NCI-H748 (cell line): ENCODE measurements around the gene SLC2A9.

ENCODE experiments used
- DNase-seq: peaks from one replicate; lab custom pipeline; 2025; ENCODE audit not compliant: unreplicated experiment; lab: John Stamatoyannopoulos, UW

Gene SLC2A9

GRCh38 chr4:10020871-10021652 is at the start of gene SLC2A9:
Gene SLC2A9 (minus strand): TSS chr4:10021497. CDS start chr4:10021429, 68 bp downstream.
- DNase-seq, result no peak

- no peak for DNase-seq
Observed at GRCh38 chr4:10069075-10069642, 47.9 kb upstream of the SLC2A9 start.

GRCh38 chr4:10066670-10067651 is 45.7 kb upstream of the SLC2A9 start:
- no peak for DNase-seq

- no peak for DNase-seq
Observed at GRCh38 chr4:10066206-10066605, 44.9 kb upstream of the SLC2A9 start.

DNA sequence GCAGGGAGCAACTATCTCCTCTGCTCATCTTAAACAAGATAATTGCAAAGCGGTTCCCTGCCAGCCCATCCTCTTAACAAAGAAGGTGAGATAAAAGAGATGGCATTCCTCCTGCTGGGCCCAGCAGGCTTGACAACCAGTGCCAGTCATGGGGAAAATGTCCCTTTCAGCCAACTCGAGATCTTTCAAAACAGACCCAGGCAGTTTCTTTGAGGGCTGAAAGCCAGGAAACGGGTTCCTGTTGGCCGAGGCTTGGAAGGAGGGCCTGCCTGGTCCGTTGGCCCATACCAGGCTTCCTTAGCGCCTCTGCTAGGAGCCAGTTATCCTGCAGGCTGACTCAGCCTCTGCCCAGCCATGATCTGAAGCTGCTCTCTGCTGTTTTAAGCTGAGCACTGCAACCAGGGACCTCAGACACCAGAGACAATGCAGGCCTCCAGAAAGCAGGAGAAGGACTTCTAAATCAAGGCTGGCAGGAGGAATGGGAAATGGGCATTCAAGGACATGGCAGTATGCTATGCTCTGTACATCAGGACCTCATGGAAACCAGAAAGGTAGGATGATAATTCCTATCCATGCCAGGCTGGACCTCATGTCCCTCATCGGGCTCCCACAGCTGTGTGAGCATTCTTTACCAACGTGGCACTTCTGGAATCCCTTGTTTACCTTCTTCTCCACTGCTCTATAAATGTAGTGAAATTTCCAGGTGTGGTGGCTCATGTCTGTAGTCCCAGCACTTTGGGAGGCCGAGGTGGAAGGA is 42.4 kb upstream of the SLC2A9 start:
- peak; percentile 52 for DNase-seq

GRCh38 chr4:10061650-10062415 is 40.5 kb upstream of the SLC2A9 start:
- DNase-seq, result no peak

GRCh38 chr4:10058371-10058770 is 37.1 kb upstream of the SLC2A9 start:
- no peak for DNase-seq

- DNase-seq, result no peak
Observed at GRCh38 chr4:10057023-10057395, 35.7 kb upstream of the SLC2A9 start.

DNA sequence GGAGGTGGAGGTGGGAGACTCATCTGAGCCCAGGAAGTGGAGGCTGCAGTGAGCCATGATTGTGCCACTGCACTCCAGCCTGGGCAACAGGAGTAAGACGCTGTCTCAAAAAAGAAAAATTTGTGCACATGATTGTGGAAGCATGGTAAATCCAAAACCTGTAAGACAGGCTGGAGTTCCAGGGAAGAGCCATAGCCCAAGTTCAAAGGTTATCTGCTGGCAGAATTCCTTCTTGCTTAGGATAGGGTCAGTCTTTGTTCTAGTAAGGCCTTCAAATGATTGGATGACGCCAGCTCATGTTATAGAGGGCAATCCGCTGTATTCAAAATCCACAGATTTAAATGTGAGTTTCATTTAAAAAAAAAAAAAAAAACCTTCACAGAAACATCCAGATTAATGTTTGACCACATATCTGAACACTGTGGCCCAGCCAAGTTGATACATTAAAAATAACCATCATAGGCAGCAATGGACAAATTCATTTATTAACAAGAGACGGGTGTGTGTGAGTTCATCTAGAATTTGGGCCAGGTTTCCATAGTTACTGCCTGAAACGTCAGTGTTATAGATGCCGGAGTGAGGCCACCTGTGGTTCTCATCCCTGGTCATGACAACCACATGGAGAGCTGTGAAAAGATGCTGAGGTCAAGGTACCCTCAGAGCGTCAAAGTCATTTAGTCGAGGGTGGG is 35.2 kb upstream of the SLC2A9 start:
- no peak for DNase-seq

- DNase-seq, result no peak
Observed at GRCh38 chr4:10055871-10056270, 34.6 kb upstream of the SLC2A9 start.

DNA sequence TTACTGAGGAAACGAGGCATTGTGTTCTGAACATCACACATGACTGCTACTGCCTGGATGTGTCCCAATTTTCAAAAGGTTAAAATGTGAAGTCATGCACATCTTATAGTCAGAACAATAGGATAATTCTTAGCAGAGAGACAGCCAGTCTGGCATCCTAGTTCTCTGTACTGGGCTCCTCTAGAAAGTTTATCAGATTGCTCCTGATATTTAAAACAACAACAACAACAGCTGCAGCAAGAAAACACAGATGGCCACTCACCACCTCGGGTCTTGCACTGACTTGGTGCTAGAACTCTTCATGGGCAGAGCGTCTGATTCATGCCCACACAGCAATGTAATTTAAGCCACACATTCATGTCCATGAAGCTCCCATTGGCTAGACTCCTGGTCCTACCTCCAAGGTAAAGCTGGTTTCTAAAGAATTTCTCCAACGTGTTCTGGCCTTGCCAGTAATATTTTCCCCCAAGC is 33.3 kb upstream of the SLC2A9 start:
- no peak for DNase-seq

GRCh38 chr4:10053635-10054453 is 32.5 kb upstream of the SLC2A9 start:
- no peak for DNase-seq

DNA sequence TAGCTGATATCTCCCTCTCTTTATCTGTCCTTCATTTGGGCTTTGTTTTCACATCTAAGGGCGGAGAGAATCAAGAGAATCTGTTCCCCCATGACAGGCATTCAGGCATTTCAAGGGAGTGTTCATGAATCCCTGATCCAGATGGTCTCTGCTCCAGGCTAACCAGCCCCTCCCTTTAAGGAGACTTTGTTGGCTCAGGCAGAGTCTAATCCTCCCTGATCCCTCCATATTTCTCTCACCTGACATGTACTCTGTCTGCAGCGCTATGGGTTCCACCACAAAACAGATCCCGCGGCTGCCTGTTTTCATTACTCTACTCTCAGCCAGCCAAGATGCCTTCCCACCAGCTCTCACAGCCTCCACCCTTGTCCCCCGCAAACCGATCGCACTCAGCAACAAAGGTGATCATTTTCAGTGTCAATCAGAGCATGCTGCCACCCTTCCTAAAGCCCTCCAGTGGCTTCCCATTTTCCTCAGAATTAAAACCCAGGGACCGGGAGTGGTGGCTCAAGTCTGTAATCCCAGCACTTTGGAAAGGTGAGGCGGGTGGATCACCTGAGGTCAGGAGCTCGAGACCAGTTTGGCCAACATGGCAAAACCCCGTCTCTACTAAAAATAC is 30.3 kb upstream of the SLC2A9 start:
- DNase-seq, result no peak

- DNase-seq, result no peak
Observed at GRCh38 chr4:10050721-10051120, 29.4 kb upstream of the SLC2A9 start.

- DNase-seq, result peak; percentile 7
Observed at GRCh38 chr4:10050261-10050661, 29.0 kb upstream of the SLC2A9 start.

- peak; percentile 23 for DNase-seq
Observed at GRCh38 chr4:10048941-10049697, 27.8 kb upstream of the SLC2A9 start.

GRCh38 chr4:10047967-10048366 is 26.7 kb upstream of the SLC2A9 start:
- DNase-seq, result no peak
